ENCODE measurements around the gene HPCAL1. TPM values are rescaled to one million over a fixed set of nuclear protein-coding genes. Genes with fewer than 3 reads are reported as not detected.

Gene HPCAL1
- total and polyA plus RNA-seq, 2 donors (not counting 1 experiment from before 2014, with no cell fraction given): 60.3 to 65.1 TPM

GRCh38 chr2:10397297-10397875 is 94.7 kb downstream of the HPCAL1 start:
- peaks cover 57% of the 10 kb centered on the region for H3K4me1 Mint-ChIP-seq
- POLR2A ChIA-PET: interaction anchor here (1.4 kb wide), 1 partner anchor 11 kb away, joined by 5 read pairs; no protein-coding TSS in a partner anchor
- CTCF ChIA-PET: interaction anchor here (1.5 to 1.9 kb wide), 2 partner anchors 11 to 14 kb away, joined by 5 read pairs; no protein-coding TSS in a partner anchor

More at GRCh38 chr2:10397297-10397875, 94.7 kb downstream of the HPCAL1 start:
- no peak overlapping the region for H3K9ac ChIP-seq (ENCODE audit: low read length)
- H3K4me3 ChIP-seq (ENCODE audit: control extremely low read depth in 1 of 5, extremely low read depth in 1 of 5, insufficient read depth in 1 of 5, low read depth in 2 of 5, low read length in 4 of 5): no peak overlapping the region
- no peak overlapping the region for H3K27ac ChIP-seq (ENCODE audit: low read length in 2 of 2)
- H2AFZ ChIP-seq (ENCODE audit: insufficient read depth, low read depth, low read length, poor library complexity, severe bottlenecking): no peak overlapping the region
- H3K36me3 ChIP-seq (replicated peaks in 1 of 2; ENCODE audit: control extremely low read depth in 1 of 2, control insufficient read depth in 1 of 2, extremely low read depth in 1 of 2, insufficient read depth in 2 of 2, low read length in 1 of 2): peaks cover 1 to 17% of the 10 kb centered on the region in 2 experiments
- DNase-seq (no peak), ATAC-seq (ENCODE audit: low read depth) (no peak)
- peaks cover 0 to 7% (median 0%) of the 10 kb centered on the region in 3 donors for H3K9me3 ChIP-seq (ENCODE audit: control extremely low read depth in 1 of 3, control insufficient read depth in 2 of 3, insufficient read depth in 1 of 3, low read length in 2 of 3)
- no peak overlapping the region for H3K4me2 ChIP-seq (replicated peaks; ENCODE audit: low read depth, low read length, poor library complexity, severe bottlenecking)
- H3K27me3 ChIP-seq (replicated peaks in 1 of 4; ENCODE audit: control extremely low read depth in 1 of 4, control insufficient read depth in 3 of 4, insufficient read depth in 4 of 4, low read length in 3 of 4): no peaks in the 10 kb centered on the region
- Mint-ChIP-seq H3K9me3 (ENCODE audit: insufficient read depth) (no peaks in the 10 kb centered on the region), H3K27me3 (no peaks in the 10 kb centered on the region), H3K4me3 (no peak overlapping the region), H3K27ac (no peak overlapping the region)
- TF ChIP-seq EZH2 (IDR thresholded peaks at IDR 0.05; ENCODE audit: borderline replicate concordance, insufficient read depth, low read depth, low read length, poor library complexity, severe bottlenecking) (no peak), CTCF (IDR thresholded peaks at IDR 0.05) (no peak)
- intact Hi-C loops (cut with micrococcal nuclease): no loop called here
- H3K79me2 ChIP-seq (ENCODE audit: control insufficient read depth, insufficient read depth, low read length): peaks cover 37% of the 10 kb centered on the region
- H3K4me1 ChIP-seq (ENCODE audit: control insufficient read depth in 2 of 2, insufficient read depth in 2 of 2, low read length in 2 of 2): peaks cover 28 to 48% of the 10 kb centered on the region in 2 donors
- WGBS (ENCODE audit: insufficient coverage): 98% methylated on average over 16 of the region's 16 CpGs
- peaks cover 48% of the 10 kb centered on the region for H4K20me1 ChIP-seq (ENCODE audit: control insufficient read depth, insufficient read depth, low read length, poor library complexity, severe bottlenecking)
